GM12878 (cell line): ENCODE results near the gene TRERF1. TPM values are rescaled to one million over a fixed set of nuclear protein-coding genes. Genes with fewer than 3 reads are reported as not detected.

Experiments
- ATAC-seq: fragments of 200-7000 bp; cut with Tn5 transposase; 3 replicates; pipeline ENCODE4 v1.9.1; 2020; ENCODE audit warnings: mild to moderate bottlenecking, moderate library complexity
- BruUV-seq: library from RNA; stranded (reverse); fragments of 400-500 nt; replicated peaks from 2 replicates; lab custom pipeline; 2021; lab: Mats Ljungman, UMichigan
- CTCF ChIA-PET: fragments of 300-600 bp; sonication (Branson Sonifier 250); formaldehyde crosslinking; extraction: SDS; loops from one replicate; lab custom pipeline; 2021; ENCODE audit warnings: inconsistent platforms; lab: Yijun Ruan, JAX
- POLR2A ChIA-PET: fragments of 350-600 bp; formaldehyde crosslinking; extraction: SDS; loops from one replicate; lab custom pipeline; 2021; ENCODE audit warnings: inconsistent platforms; lab: Charles Lee
- RAD21 ChIA-PET: fragments of 300-600 bp; sonication (Branson Sonifier 250); formaldehyde crosslinking; loops from one replicate; lab custom pipeline; 2023; ENCODE audit warnings: antibody characterized with exemption; ENCODE audit not compliant: unreplicated experiment; lab: Charles Lee
- SMC1A ChIA-PET: fragments of 300-600 bp; sonication (Branson Sonifier 250); formaldehyde crosslinking; loops from one replicate; lab custom pipeline; 2023; ENCODE audit not compliant: unreplicated experiment, uncharacterized antibody; lab: Charles Lee
- DNase-seq: peaks from one replicate; pipeline ENCODE4 v3.0.0-alpha.2; 2011; ENCODE audit warnings: low read depth, low spot score
- FAIRE-seq: peaks from 3 replicates; lab custom pipeline; 2011; peaks lifted over from hg19 to GRCh38; lab: Jason Lieb, UNC
- H2AFZ ChIP-seq: 2 replicates; pipeline ENCODE4 v1.6.0; 2011; ENCODE audit warnings: low read depth, low read length, control low read depth; ENCODE audit not compliant: control insufficient read depth
- H3K27ac ChIP-seq: 2 replicates; pipeline ENCODE4 v1.5.1; 2011; ENCODE audit warnings: control low read depth; ENCODE audit not compliant: control insufficient read depth, insufficient read depth
- H3K27me3 ChIP-seq, 2 experiments: replicated peaks in 1 of 2; 2 replicates each; pipeline versions ENCODE4 v1.6.0 to v1.6.1; 2011; ENCODE audit warnings: low read length in 1 of 2; ENCODE audit not compliant: control insufficient read depth in 2 of 2, insufficient read depth in 2 of 2
- H3K36me3 ChIP-seq, 2 experiments: 2 replicates each; pipeline ENCODE4 v1.5.1; 2011; ENCODE audit warnings: low read length in 1 of 2; ENCODE audit not compliant: control insufficient read depth in 2 of 2, insufficient read depth in 2 of 2
- H3K4me1 ChIP-seq: 2 replicates; pipeline ENCODE4 v1.6.1; 2011; ENCODE audit warnings: mild to moderate bottlenecking, low read length, moderate library complexity, mixed read lengths; ENCODE audit not compliant: control insufficient read depth, insufficient read depth
- H3K4me2 ChIP-seq: 2 replicates; pipeline ENCODE4 v1.6.0; 2011; ENCODE audit warnings: control low read depth; ENCODE audit not compliant: control insufficient read depth, insufficient read depth
- H3K4me3 ChIP-seq: fragments of 200-600 bp; sonication (generic); 2 replicates; pipeline ENCODE4 v1.5.1; 2016
- H3K79me2 ChIP-seq: 2 replicates; pipeline ENCODE4 v1.6.0; 2011; ENCODE audit warnings: low read length; ENCODE audit not compliant: control insufficient read depth, insufficient read depth
- H3K9ac ChIP-seq: 2 replicates; pipeline ENCODE4 v1.8.0; 2011; ENCODE audit warnings: low read length, control low read depth, mixed read lengths; ENCODE audit not compliant: control insufficient read depth, insufficient read depth
- H3K9me3 ChIP-seq: replicated peaks from 3 replicates; pipeline ENCODE4 v1.5.1; 2011; ENCODE audit warnings: mild to moderate bottlenecking, low read length; ENCODE audit not compliant: control insufficient read depth, insufficient read depth
- H4K20me1 ChIP-seq: 2 replicates; pipeline ENCODE4 v1.6.0; 2011; ENCODE audit not compliant: control insufficient read depth, insufficient read depth
- BHLHE40 ChIP-seq, 2 experiments: fragments of 450-650 bp in 1 of 2; IDR thresholded peaks; 2 replicates each; pipeline ENCODE4 v1.6.1; 2011 to 2017; ENCODE audit warnings: low read depth in 2 of 2, borderline replicate concordance in 1 of 2, improper control_type of control experiment in 1 of 2, low read length in 1 of 2, mild to moderate bottlenecking in 1 of 2
- HDAC6 ChIP-seq: fragments of 200-600 bp; sonication (generic); IDR thresholded peaks from one replicate; pipeline ENCODE4 v1.8.0; 2017; ENCODE audit warnings: antibody characterized with exemption; ENCODE audit not compliant: unreplicated experiment
- IKZF1 ChIP-seq: fragments of 450-650 bp; conservative IDR thresholded peaks from 2 replicates; pipeline ENCODE4 v1.6.1; 2017; ENCODE audit warnings: antibody characterized with exemption, mild to moderate bottlenecking
- MYC ChIP-seq: IDR thresholded peaks from 2 replicates; pipeline ENCODE4 v1.6.1; 2011; ENCODE audit warnings: mild to moderate bottlenecking, low read length, moderate library complexity, inconsistent platforms; ENCODE audit not compliant: insufficient read depth, insufficient replicate concordance, insufficient read length, severe bottlenecking
- NFYA ChIP-seq: IDR thresholded peaks from 2 replicates; pipeline ENCODE4 v1.6.1; 2011; ENCODE audit warnings: low read depth, mild to moderate bottlenecking, low read length, improper control_type of control experiment, borderline replicate concordance
- POLR2A ChIP-seq: IDR thresholded peaks from 2 replicates; pipeline ENCODE4 v1.6.1; 2011; ENCODE audit warnings: low read depth, mild to moderate bottlenecking, low read length
- POLR2AphosphoS2 ChIP-seq: IDR thresholded peaks from 2 replicates; pipeline ENCODE4 v1.6.1; 2011; ENCODE audit warnings: low read depth, mild to moderate bottlenecking, low read length, improper control_type of control experiment, moderate library complexity
- SRF ChIP-seq, 2 experiments: IDR thresholded peaks; 2 replicates each; pipeline ENCODE4 v1.6.1; 2011; ENCODE audit warnings: low read depth in 2 of 2, low read length in 2 of 2, mild to moderate bottlenecking in 1 of 2, moderate library complexity in 1 of 2
- TBL1XR1 ChIP-seq: IDR thresholded peaks from 2 replicates; pipeline ENCODE4 v1.6.1; 2012; ENCODE audit warnings: low read depth, low read length, improper control_type of control experiment
- TCF3 ChIP-seq: IDR thresholded peaks from 2 replicates; pipeline ENCODE4 v1.6.1; 2012; ENCODE audit warnings: low read depth, mild to moderate bottlenecking, low read length, borderline replicate concordance; ENCODE audit not compliant: insufficient read depth
- WRNIP1 ChIP-seq: IDR thresholded peaks from 2 replicates; pipeline ENCODE4 v1.6.1; 2011; ENCODE audit warnings: low read depth, low read length, improper control_type of control experiment, borderline replicate concordance
- ZBTB40 ChIP-seq: fragments of 450-650 bp; IDR thresholded peaks from 2 replicates; pipeline ENCODE4 v1.6.1; 2016; ENCODE audit warnings: mild to moderate bottlenecking, moderate library complexity, borderline replicate concordance
- ZNF592 ChIP-seq: fragments of 450-650 bp; IDR thresholded peaks from 2 replicates; pipeline ENCODE4 v1.6.1; 2017; ENCODE audit warnings: mild to moderate bottlenecking, moderate library complexity
- WGBS: methylation state at CpG from one replicate; pipeline ENCODE4 v1.1.6; 2016; ENCODE audit warnings: low lambda C conversion rate; ENCODE audit not compliant: insufficient replicate concordance, insufficient coverage; ENCODE audit errors: missing lambda C conversion rate; 5-methylcytosine and 5-hydroxymethylcytosine counted together
- in situ Hi-C: fragments of 300-500 bp; cut with MboI; formaldehyde crosslinking; loops from 9 replicates; pipeline ENCODE4 v1.14.3; 2018; ENCODE audit warnings: mixed read lengths
- intact Hi-C: fragments of 100-400 bp; cut with micrococcal nuclease; formaldehyde crosslinking; loops from one replicate; pipeline ENCODE4 v1.14.2; 2022; ENCODE audit not compliant: unreplicated experiment
- polyA plus RNA-seq, 11 experiments: library from polyadenylated mRNA; depleted of rRNA in 4 of 11; unstranded in 6 of 11; stranded (reverse) in 5 of 11; fragments of >200 nt; fragmentation: Nextera tagmentation in 4 of 11; fragmentation: Illumina TruSeq in 1 of 11; extraction: Ambion mirVana in 4 of 11; extraction: Trizol in 1 of 11; gene quantifications; 1 replicate in 1 of 11; 2 replicates in 10 of 11; pipeline versions ENCODE4 v1.2.1 to v1.2.3, GENCODE V29; 2011 to 2016; ENCODE audit warnings: inconsistent platforms in 2 of 11, missing spikeins in 2 of 11, low read depth in 1 of 11
- total RNA-seq, 4 experiments: library from RNA; depleted of rRNA in 3 of 4; stranded (reverse); fragments of >200 nt in 3 of 4; fragmentation: Illumina TruSeq in 1 of 4; extraction: Trizol in 1 of 4; gene quantifications; 2 replicates each; pipeline versions ENCODE4 v1.2.1 to v1.2.3, GENCODE V29; 2013 to 2021
- TF ChIP-seq, protein P1 (sequence below): fragments of 450-650 bp; IDR thresholded peaks from 2 replicates; pipeline ENCODE4 v1.6.1; 2017; ENCODE audit warnings: mild to moderate bottlenecking, low read depth, inconsistent platforms; ENCODE audit not compliant: poor library complexity, severe bottlenecking

TRERF1 gene
- total and polyA plus RNA-seq, 10 of the 15 experiments (the other 5 are each of a cell fraction or from before 2014, with no cell fraction given): 2.2 to 19.4 (median 7.2) TPM

GRCh38 chr6:42347456-42347855, 104.3 kb downstream of the TRERF1 start:
- POLR2A ChIA-PET: no interaction called here

More at GRCh38 chr6:42347456-42347855, 104.3 kb downstream of the TRERF1 start:
- Histone ChIP-seq H2AFZ (no peak overlapping the region), H3K79me2 (no peaks in the 10 kb centered on the region), H3K4me2 (no peak overlapping the region), H4K20me1 (no peaks in the 10 kb centered on the region), H3K9me3 (no peaks in the 10 kb centered on the region), H3K27ac (no peak overlapping the region), H3K4me3 (no peak overlapping the region), H3K27me3 (no peaks in the 10 kb centered on the region), H3K36me3 (no peaks in the 10 kb centered on the region), H3K9ac (no peak overlapping the region), H3K4me1 (no peaks in the 10 kb centered on the region)
- no peak for DNase-seq
- 100% methylated on average over 7 of the region's 7 CpGs for WGBS
- BruUV-seq: no TSS peak
- ChIA-PET RAD21 (interaction anchor here (1.2 kb wide), 1 partner anchor 25 kb away, joined by 3 read pairs; no protein-coding TSS in a partner anchor), SMC1A (no interaction called here), CTCF (no interaction called here)
- FAIRE-seq: no peak
- intact Hi-C loops (no loop called here), in situ Hi-C loops (no loop called here)
- no peak for TF ChIP-seq NFYA
- no peak for TF ChIP-seq ZNF592
- TF ChIP-seq WRNIP1: no peak
- TF ChIP-seq POLR2AphosphoS2: no peak
- no peak for TF ChIP-seq MYC
- no peak for TF ChIP-seq TBL1XR1
- no peak for TF ChIP-seq ZBTB40
- no peak for TF ChIP-seq BHLHE40 (IDR thresholded peaks at IDR 0.05; ENCODE audit: borderline replicate concordance in 1 of 2, low read depth in 2 of 2, low read length in 1 of 2)
- no peak for TF ChIP-seq HDAC6
- no peak for TF ChIP-seq POLR2A
- TF ChIP-seq, protein P1, sequence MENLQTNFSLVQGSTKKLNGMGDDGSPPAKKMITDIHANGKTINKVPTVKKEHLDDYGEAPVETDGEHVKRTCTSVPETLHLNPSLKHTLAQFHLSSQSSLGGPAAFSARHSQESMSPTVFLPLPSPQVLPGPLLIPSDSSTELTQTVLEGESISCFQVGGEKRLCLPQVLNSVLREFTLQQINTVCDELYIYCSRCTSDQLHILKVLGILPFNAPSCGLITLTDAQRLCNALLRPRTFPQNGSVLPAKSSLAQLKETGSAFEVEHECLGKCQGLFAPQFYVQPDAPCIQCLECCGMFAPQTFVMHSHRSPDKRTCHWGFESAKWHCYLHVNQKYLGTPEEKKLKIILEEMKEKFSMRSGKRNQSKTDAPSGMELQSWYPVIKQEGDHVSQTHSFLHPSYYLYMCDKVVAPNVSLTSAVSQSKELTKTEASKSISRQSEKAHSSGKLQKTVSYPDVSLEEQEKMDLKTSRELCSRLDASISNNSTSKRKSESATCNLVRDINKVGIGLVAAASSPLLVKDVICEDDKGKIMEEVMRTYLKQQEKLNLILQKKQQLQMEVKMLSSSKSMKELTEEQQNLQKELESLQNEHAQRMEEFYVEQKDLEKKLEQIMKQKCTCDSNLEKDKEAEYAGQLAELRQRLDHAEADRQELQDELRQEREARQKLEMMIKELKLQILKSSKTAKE: no peak
- no peak for TF ChIP-seq IKZF1
- no peak for TF ChIP-seq SRF (IDR thresholded peaks at IDR 0.05; ENCODE audit: low read depth in 2 of 2, low read length in 2 of 2)
- no peak for TF ChIP-seq TCF3
- ATAC-seq: no peak
